ENCODE data around the gene MCM3.

The MCM3 gene

GRCh38 chr6:52293067-52293466 lies 8.5 kb upstream of the MCM3 start:
- TF ChIP-seq YY1 (tag by site-specific recombination; IDR thresholded peaks at IDR 0.05) (no peak), ZNF366 (tag by site-specific recombination; conservative IDR thresholded peaks at IDR 0.05) (no peak), ZNF169 (tag by site-specific recombination; IDR thresholded peaks at IDR 0.05) (no peak), ZNF704 (tag by site-specific recombination; IDR thresholded peaks at IDR 0.05) (no peak), ZNF530 (tag by site-specific recombination; IDR thresholded peaks at IDR 0.05; ENCODE audit: low read depth) (no peak), SCRT2 (tag by site-specific recombination; IDR thresholded peaks at IDR 0.05) (no peak), ZNF501 (tag by site-specific recombination; IDR thresholded peaks at IDR 0.05) (no peak), BCL11A (tag by site-specific recombination; IDR thresholded peaks at IDR 0.05; ENCODE audit: low read depth) (no peak), ZNF48 (tag by site-specific recombination; IDR thresholded peaks at IDR 0.05) (no peak), ZNF585B (tag by site-specific recombination; IDR thresholded peaks at IDR 0.05) (no peak), ZNF2 (tag by site-specific recombination; IDR thresholded peaks at IDR 0.05) (no peak), GLI2 (tag by site-specific recombination; IDR thresholded peaks at IDR 0.05; ENCODE audit: borderline replicate concordance, low read depth) (no peak), ZNF830 (tag by site-specific recombination; IDR thresholded peaks at IDR 0.05; ENCODE audit: low read depth) (no peak), KLF16 (tag by site-specific recombination; IDR thresholded peaks at IDR 0.05) (no peak), ATF2 (tag by site-specific recombination; IDR thresholded peaks at IDR 0.05; ENCODE audit: low read depth) (no peak), ZNF302 (tag by site-specific recombination; IDR thresholded peaks at IDR 0.05; ENCODE audit: low read depth) (no peak), MZF1 (tag by site-specific recombination; IDR thresholded peaks at IDR 0.05; ENCODE audit: borderline replicate concordance) (no peak), ZNF837 (tag by site-specific recombination; IDR thresholded peaks at IDR 0.05) (no peak), HOXA7 (CRISPR knock-in tag; IDR thresholded peaks at IDR 0.05; ENCODE audit: borderline replicate concordance) (no peak), ZNF529 (tag by site-specific recombination; IDR thresholded peaks at IDR 0.05; ENCODE audit: insufficient replicate concordance) (no peak)
- POLR2A ChIA-PET = no interaction called here
- no peaks in the 10 kb centered on the region for H3K4me1 ChIP-seq (ENCODE audit: control insufficient read depth, insufficient read depth, low read length)

GRCh38 chr6:52288841-52289240 lies 4.3 kb upstream of the MCM3 start:
- CTCF ChIA-PET = interaction anchor here (0.6 to 8.2 kb wide), 6 partner anchors 11 to 110 kb away, joined by 3 to 202 read pairs (median 4); partner anchors contain the start of gene PAQR8
- Histone ChIP-seq H3K4me3 (ENCODE audit: low read depth, low read length) (no peak overlapping the region), H3K27ac (ENCODE audit: extremely low read depth, low read depth, low read length) (no peak overlapping the region), H3K4me1 (ENCODE audit: control insufficient read depth, insufficient read depth, low read length) (0 out of 2 replicates have a peak, but pooled peaks cover 4% of the 10 kb centered on the region), H3K36me3 (ENCODE audit: control insufficient read depth in 2 of 2, insufficient read depth in 1 of 2, low read length in 2 of 2) (no peaks in the 10 kb centered on the region), H3K9me3 (ENCODE audit: control insufficient read depth, insufficient read depth, low read depth, low read length) (no peaks in the 10 kb centered on the region)
- POLR2A ChIA-PET = no interaction called here
- TF ChIP-seq ZNF785 (tag by site-specific recombination; IDR thresholded peaks at IDR 0.05) (no peak), ATF2 (tag by site-specific recombination; IDR thresholded peaks at IDR 0.05; ENCODE audit: low read depth) (no peak), ZNF654 (tag by site-specific recombination; IDR thresholded peaks at IDR 0.05; ENCODE audit: low read depth) (no peak), OSR2 (tag by site-specific recombination; IDR thresholded peaks at IDR 0.05) (no peak), ZBTB7A (tag by site-specific recombination; IDR thresholded peaks at IDR 0.05; ENCODE audit: low read depth) (no peak)

More at GRCh38 chr6:52293067-52293466, 8.5 kb upstream of the MCM3 start:
- Histone ChIP-seq H3K4me3 (ENCODE audit: low read depth, low read length) (no peak overlapping the region), H3K9me3 (ENCODE audit: control insufficient read depth, insufficient read depth, low read depth, low read length) (no peaks in the 10 kb centered on the region), H3K27ac (ENCODE audit: extremely low read depth, low read depth, low read length) (no peak overlapping the region), H3K36me3 (ENCODE audit: control insufficient read depth in 2 of 2, insufficient read depth in 1 of 2, low read length in 2 of 2) (no peaks in the 10 kb centered on the region)
- CTCF ChIA-PET = interaction anchor here (0.7 to 3.1 kb wide), 9 partner anchors 7 to 972 kb away, joined by 3 to 21 read pairs (median 4); no protein-coding TSS in a partner anchor
